Renal cortex interstitium (tissue), 11 donors: ENCODE results near the gene ACTN1. TPM values are rescaled to one million over a fixed set of nuclear protein-coding genes. Genes with fewer than 3 reads are reported as not detected.

ENCODE experiments used
- DNase-seq, 11 donors: peaks; one replicate each; pipeline ENCODE4 v3.0.0-alpha.2; 2013; ENCODE audit warnings: low read depth in 9 of 11, low spot score in 4 of 11; ENCODE audit errors: extremely low read depth in 1 of 11
- polyA plus RNA-seq, 3 donors: library from polyadenylated mRNA; unstranded; fragments of 120-200 nt; gene quantifications; one replicate each; pipeline ENCODE4 v1.2.1, GENCODE V29; 2013; ENCODE audit not compliant: insufficient read length in 3 of 3

ACTN1 gene
- polyA plus RNA-seq, 3 donors: 70.8 to 79.7 (median 71.4) TPM

DNA sequence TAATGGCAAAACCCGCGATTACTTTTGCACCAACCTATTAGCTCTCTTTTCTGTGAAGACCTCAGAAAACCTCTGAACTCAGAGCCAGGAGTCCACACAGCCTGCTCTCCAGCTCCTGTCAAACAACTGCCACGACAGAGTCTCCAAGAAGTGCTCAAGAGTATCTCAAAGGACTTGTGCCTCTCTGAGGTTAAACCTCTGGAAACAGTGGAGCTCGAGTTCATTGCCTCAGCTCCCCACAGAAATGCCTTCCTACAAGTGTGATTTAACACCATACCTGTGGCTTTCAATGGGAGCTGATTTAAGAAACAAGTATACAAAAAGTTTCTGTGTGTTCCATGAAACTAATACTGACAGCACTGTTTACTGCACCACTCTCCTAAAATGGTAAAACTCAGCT lies 20.1 kb downstream of the ACTN1 start:
- DNase-seq: no peak

DNA sequence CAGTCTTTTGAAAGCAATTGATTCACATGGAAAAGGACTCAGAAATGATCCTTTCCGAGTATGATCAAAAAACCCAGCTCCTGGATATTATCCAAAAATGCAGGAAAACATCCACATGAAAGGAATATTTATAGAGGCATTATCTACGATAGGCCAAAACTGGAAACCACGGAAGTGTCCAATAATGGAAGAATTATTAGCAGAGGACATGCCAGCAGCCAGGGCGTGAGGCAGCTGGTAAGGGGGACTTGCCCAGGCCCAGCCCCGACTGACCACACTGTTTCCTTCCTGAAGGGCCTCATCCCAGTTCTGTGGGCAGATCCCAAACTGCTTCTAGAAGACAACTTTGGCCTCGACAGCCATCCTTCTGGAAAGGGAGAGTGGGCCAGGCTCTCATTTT lies 20.5 kb downstream of the ACTN1 start:
- DNase-seq: no peak

DNA sequence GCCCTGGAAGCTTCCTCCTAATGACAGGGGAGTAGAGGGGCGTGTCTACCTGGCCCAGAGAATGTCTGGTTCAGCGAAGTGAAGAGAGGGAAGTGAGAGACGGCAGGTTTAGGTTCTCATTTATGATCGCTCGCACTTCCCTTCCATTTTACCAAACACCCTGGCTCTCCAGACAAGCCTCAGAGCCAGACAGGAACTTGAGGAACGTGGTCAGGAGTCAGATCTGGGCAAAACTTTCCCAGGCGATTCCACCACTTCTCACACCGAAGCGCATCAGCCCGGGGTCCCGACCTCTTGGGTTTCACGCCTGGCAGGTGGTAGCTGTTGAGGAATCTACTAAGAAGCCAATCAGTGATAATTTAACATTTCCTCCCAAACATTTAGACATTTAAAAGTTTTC lies 21.3 kb downstream of the ACTN1 start:
- DNase-seq: no peak

DNA sequence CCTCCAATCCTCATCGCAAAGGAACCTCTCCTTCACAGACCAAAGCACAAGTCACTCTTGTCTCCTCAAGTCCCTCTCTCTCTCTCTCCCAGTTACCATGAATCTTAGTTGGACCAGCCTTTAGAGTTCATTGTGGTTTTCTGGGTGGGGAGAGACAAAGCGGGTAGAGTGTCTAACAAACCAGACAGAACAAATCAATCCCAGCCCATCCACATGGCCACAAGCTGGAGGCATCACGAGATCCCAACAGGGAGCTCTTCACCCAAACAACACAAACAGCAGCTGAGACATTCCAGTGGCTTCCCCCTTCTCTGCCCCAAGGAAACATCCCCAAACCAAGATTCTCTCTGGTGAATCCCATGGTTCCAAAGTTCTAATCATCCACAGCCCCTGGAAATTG lies 22.4 kb downstream of the ACTN1 start:
- DNase-seq: no peak

DNA sequence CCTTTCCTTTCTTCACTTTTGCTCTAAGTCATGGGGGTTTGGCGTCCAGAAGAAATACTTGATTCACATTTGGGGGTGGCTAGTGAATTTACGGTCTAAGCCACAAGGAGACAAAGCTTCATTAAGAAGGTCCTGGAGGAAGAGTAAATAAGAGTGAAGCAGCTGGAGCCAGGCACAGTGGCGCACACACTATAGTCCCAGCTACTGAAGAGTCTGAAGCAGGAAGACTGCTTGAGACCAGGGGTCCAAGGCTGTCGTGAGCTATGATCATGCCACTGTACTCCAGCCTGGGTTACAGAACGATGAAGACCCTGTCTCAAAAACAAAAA lies 23.3 kb downstream of the ACTN1 start:
- DNase-seq: no peak

DNA sequence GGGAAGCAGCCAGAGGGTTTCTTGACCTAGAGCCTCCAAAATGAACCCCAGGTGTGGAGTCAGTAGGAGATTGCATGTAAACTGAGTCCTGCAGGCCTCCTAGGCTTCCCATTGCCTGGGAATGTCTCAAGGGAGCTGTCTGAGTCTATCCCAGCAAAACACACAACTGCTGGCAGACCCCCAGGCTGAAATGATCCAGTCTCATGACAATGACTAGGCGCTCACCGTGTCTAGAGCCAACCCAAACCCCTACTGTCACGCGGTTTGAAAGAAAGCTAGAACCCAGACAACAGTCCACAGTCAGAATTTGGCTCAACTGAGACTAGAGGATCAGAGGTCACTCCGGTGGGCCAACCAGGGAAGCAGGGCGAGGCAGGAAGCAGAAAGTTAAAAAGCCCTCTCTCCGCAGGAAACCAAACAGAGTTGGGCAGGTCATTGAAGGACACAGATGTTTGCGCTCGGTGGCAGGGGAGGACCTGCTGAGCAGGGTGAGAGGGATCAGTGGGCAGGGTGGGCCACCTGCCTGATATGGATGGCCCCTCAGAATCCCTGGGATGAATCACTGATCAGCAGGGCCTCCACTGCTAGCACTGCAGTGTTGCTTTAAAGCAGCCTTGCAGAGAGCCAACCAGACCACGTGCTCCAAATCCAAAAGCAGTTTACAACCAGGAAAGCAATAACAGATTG lies 23.8 kb downstream of the ACTN1 start:
- DNase-seq: no peak

DNA sequence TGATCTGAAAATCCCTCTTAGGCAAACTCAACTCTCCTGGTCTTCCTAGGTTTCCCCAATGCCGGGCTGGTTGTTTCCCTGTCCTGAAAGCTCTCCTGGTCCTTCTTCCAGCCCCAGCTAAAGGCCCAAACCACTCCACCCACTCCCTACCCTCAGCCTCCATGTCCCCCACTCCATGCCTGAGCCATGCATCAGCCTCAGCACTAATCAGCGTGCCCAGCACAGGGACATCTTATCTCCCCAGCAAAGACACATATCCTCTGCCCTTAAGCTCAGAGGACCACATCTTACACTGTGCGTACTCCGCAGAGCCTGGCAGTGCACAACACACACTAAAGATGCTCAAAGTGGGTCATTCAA lies 25.9 kb downstream of the ACTN1 start:
- no peak for DNase-seq

DNA sequence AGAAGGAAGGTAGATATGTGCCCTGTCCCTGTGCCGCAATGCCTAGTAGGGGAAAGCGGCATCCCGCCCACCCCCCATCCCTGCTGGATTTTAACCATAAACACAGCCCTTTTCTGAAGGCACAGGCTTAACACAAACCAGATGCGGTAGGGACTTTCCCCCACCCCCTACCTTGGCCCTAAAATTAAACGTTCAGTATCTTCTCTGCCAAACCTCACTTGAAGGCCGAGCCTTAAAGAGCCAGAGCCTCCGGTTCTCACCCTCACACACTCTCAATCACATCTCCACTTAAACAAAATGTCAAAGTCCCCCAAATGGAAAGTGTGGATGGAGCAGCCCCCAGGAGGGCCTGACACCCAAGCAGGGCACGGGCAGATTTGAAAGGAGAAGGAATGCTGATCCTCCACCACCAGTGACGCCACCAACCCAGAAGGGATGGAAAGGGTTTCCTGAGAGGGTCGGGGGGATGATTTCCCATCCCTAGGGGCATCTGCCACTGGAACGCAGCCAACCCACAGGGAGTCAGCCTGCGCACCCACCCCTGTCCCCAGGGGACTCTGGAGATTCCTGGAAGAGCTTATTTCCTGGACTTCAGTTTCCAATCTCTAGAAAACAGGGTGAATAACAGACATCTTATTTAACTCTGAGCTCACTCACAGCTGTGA lies 26.4 kb downstream of the ACTN1 start:
- no peak for DNase-seq

DNA sequence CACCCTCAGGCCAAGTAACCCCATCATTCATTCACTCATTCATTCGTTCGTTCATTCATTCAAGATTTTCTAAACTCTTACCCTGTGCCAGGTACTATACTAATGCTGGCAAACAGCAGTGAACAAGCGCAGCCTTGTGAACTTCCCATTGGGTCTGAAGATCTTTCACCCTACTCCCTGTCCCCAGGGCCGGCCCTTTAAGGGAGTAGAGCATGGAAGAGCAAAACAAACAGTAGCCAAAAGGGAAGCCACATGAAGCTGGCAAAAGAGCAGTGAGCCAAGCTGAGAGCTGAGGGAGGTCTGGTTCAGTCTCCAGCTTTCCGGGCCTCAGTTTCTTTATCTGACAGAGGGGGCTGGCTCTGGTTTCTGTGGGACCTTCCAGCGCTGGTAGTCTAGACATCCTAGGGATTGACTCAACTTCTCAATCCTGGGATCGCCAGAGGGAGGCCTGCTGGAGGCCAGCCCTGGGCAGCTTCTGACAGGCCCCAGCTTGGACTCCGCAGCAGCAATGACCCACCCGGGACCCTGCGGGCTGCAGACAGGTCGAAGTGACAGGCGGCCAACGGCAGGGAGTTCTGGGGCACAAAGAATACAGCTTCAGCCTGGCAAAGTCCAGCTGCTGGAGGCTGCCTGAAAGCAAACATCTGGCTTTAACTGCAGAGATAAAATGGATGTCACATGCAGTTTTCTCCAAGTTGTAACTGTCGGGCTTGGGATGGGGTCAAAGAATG lies 27.1 kb downstream of the ACTN1 start:
- no peak for DNase-seq

DNA sequence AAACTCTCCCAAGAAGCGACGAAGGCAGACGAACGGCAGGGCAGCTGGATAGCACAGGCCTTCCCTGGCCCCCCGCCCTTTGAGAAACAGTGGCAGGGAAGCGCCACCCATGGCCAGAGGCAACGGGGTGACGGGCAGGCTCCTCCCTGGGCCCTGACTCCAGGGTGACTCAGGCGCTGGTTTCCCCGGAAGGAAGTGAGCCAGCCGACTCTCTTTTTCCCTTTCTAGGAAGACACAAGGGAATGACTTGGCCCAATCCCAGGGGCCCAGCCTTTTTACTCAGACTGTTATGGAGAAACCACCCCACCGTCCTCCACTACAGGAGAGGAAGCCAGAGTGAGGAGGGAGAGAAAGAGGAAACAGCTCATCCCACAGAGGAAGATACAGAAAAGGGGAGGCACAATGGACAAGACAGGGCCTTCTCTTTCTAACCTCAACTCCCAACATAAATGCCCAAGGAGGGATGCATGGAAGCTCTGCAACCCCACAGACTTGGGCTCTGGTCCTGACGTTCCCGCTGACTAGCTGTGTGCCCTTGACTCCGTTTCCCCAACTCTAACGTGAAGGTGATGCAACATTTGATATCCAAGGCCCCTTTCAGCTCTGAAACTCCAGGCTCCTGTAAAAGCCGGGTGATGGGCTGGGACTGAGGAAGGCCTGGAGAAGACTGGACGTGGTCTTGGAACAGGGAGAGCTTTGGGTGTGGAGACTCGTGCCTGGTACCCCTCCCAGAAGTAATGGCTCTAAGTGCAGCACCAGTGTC lies 27.9 kb downstream of the ACTN1 start:
- DNase-seq: no peak

DNA sequence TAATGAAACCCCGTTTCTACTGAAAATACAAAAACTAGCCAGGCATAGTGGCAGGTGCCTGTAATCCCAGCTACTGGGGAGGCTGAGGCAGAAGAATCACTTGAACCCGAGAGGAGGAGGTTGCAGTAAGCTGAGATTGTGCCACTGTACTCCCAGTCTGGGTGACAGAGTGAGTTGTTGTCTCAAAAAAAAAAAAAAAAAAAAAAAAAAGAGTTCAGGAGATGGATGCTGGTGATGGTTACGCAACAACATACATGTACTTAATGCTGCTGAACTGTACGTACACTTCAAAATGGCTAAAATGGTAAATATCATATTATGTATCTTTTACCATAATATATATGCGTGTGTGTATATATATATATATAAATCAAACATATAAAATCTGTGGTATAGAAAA lies 29.0 kb downstream of the ACTN1 start:
- DNase-seq: no peak

DNA sequence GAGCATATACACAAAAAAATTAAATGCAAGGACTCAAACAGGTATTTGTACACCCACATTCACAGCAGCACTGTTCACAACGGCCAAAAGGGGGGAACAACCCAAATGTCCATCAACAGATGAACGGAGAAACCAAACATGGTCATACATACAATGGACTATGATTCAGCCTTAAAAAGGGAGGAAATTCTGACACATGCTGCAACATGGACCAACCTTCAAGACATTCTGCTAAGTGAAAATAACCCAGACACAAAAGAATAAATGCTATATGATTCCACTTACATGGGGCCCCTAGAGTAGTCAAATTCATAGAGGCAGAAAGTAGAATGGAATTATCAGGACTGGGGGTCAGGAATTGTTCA lies 29.5 kb downstream of the ACTN1 start:
- DNase-seq: no peak

DNA sequence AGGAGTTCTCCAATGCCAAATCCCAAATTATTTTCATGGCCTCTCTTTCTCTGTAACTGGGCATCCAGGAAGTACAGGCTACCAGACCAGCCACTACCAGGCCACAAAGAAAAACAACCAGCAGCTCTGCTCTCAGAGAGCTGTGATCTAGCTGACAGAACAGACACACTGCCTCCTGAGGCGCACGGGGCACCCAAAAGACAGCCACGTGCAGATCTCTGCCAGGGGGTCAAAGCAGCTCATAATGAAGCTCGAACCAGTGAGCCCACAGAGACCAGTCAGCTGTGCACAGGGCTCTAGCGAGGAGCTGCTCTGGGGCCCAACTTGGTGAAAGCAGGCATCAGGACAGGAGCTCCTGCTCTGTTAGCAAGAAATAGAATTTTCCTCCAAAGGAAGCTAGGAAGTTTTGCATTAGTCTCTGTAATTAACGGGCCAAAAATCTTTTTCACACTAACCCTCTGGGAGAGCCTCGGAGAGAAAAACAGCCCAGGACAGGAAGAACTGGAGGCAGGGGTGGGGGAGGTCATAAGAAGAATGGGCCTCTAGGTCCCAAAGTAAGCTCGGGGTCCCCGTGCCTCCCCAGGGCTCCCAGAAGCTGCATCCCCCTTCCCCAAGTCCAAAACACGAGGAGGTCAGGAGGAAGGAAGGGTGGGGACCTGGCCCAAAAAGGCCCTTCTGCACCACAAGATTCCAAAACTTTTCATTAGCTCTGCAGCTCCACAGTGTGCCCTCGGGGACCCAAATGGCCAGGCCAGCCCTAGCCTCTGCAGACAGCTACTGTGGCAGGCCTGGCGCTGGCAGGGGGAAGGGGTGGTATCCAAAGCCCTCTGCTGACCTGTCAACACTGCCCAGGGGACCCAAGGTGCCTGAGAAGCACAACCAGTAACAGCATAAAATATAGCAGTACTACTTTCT lies 30.2 kb downstream of the ACTN1 start:
- DNase-seq: no peak

DNA sequence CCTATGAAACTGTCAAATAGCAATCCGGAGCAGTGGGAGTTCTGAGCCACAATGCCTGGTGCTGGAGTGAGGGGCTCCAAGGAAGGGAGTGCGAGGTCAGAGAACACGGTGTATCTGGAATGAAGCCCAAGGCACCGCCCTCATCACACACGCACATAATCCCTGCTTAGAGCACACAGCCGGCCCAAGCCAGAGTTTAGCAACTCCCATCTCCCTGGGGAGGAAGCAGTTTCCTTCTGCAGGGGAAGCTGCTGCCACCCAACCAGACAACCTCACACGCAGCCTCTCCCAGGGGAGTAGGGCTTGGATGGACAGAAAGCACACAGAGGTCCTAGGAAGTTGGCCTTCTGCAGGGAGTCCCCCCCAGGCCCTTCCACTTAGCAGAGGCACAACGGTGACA lies 31.3 kb downstream of the ACTN1 start:
- no peak for DNase-seq

DNA sequence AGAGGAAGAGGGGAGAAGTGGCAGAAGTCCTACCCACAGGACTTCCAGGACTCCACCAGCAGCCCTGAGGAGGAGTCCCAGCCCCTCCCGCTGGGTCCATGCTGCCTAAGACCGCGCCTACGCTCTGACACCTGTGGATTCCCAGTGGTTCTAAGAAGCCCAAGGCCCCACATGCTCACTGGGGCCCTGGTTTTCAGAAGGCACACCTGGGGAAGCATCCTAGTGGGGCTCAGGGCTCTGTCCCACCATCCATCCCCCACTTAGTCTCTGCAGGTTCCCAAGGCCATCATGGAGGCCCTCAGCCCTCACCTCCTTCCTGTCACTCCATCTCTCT lies 32.6 kb downstream of the ACTN1 start:
- DNase-seq: no peak

DNA sequence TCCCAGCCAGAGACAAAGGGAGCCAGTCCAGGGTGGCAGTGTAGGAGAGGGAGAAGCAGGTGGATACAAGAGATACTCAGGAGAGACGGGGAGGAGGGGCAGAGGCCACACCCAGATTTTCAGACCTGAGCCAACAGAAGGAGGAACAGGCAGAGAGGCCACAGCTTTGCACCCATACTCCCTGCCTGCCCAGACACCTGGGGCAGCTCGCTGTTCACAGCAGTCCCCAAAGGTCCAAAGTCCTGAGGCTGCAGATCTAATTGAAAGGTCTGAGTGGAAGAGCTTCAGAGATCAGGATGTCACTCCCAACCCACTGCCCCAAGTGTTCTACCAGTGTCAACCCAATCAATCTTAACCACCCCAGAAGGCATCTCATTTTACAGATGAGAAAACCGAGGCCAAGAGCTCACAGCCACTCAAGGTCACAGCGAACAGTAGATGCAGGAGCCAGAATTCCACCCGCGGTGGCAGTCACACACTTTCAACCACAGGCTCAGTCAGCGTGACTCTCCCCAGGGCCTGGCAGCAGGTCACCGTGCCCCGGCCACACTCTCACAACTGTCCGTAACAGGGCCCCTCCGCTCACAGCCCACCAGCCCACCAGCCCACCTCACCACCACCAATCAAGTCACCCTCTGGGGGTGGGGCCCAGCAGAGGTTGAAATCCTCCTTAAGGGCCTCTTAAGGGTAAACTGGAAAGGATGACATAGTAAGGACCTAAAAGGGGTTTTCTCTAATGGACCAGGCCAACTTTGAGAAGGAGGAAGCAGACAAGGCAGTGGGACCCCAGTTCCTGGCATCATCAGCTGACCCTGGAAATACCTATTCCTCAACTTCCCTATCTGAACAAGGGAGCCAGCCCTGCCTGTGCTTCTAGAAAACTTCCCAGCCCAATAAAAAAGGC lies 33.3 kb downstream of the ACTN1 start:
- no peak for DNase-seq

DNA sequence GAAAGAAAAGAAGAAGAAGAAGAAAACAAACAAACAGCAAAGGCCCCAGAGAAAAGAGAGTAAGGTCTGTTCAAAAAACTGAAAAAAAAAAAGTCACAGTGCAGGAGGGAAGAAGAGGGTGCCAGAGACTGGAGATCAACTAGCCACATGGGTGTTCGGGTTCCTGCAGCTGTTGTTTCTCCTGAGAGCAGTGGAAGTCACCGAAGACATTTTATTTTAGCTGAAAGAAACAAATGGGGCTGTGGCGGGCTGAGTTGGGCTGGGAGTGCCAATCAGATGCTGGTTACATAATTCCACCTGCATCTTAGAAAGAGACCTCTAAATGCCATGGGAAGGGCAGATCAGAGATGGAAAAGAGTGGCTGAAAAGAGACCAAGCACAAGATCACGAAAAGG lies 33.9 kb downstream of the ACTN1 start:
- no peak for DNase-seq

DNA sequence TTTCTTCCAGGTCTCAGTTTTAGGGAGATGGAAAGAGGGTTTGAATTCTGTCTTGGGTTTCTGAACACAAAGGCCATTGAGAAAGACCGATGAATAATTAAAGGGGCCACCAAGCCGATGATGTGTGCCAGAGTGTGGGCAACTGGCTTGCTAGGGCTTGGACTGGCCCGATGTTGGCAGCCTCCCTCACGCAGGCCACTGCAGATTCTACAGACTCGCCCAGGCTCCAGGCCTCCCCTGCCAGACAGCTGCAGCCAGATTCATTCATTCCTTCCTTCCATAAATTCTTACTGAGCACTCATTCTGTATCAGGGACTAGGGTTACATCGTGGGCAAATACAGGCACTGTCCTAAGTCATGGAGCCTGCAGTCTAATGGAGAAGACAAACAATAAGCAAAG lies 34.9 kb downstream of the ACTN1 start:
- DNase-seq: no peak
